Keratinocyte (primary cell): ENCODE measurements around the gene ZNF8. TPM values are rescaled to one million over a fixed set of nuclear protein-coding genes. Genes with fewer than 3 reads are reported as not detected.

Experiments used
- DNase-seq: peaks from one replicate; pipeline ENCODE4 v3.0.0-alpha.2; 2011; ENCODE audit warnings: low read depth, missing footprints, low spot score
- FAIRE-seq: peaks from 2 replicates; lab custom pipeline; 2011; peaks lifted over from hg19 to GRCh38; lab: Jason Lieb, UNC
- H2AFZ ChIP-seq: 2 replicates; pipeline ENCODE4 v1.6.0; 2012; ENCODE audit warnings: low read length, control low read depth, inconsistent platforms; ENCODE audit not compliant: control insufficient read depth
- H3K27ac ChIP-seq: 2 replicates; pipeline ENCODE4 v1.5.1; 2011; ENCODE audit warnings: low read length; ENCODE audit not compliant: control insufficient read depth, insufficient read depth
- H3K27me3 ChIP-seq: 3 replicates; pipeline ENCODE4 v1.6.0; 2011; ENCODE audit warnings: low read length; ENCODE audit not compliant: control insufficient read depth, insufficient read depth; ENCODE audit errors: extremely low read depth
- H3K36me3 ChIP-seq, 2 experiments: 2 replicates in 1 of 2; 3 replicates in 1 of 2; pipeline ENCODE4 v1.5.1; 2011; ENCODE audit warnings: low read length in 2 of 2, mild to moderate bottlenecking in 1 of 2; ENCODE audit not compliant: control insufficient read depth in 2 of 2, insufficient read depth in 2 of 2; ENCODE audit errors: extremely low read depth in 1 of 2
- H3K4me1 ChIP-seq: 3 replicates; pipeline ENCODE4 v1.5.1; 2011; ENCODE audit warnings: low read length; ENCODE audit not compliant: control insufficient read depth, insufficient read depth; ENCODE audit errors: extremely low read depth
- H3K4me2 ChIP-seq: 3 replicates; pipeline ENCODE4 v1.6.0; 2011; ENCODE audit warnings: low read depth, low read length; ENCODE audit not compliant: control insufficient read depth, insufficient read depth; ENCODE audit errors: extremely low read depth
- H3K4me3 ChIP-seq, 3 experiments: fragments of 200-600 bp in 1 of 3; sonication (generic) in 1 of 3; 2 replicates in 2 of 3; 3 replicates in 1 of 3; pipeline ENCODE4 v1.5.1; 2011 to 2016; ENCODE audit warnings: low read length in 3 of 3, mild to moderate bottlenecking in 3 of 3, control low read depth in 2 of 3, inconsistent platforms in 1 of 3, low read depth in 1 of 3, mixed read lengths in 1 of 3, mixed run types in 1 of 3, moderate library complexity in 1 of 3; ENCODE audit not compliant: control insufficient read depth in 2 of 3, insufficient read depth in 2 of 3; ENCODE audit errors: extremely low read depth in 1 of 3
- H3K79me2 ChIP-seq: 2 replicates; pipeline ENCODE4 v1.6.0; 2012; ENCODE audit warnings: low read length; ENCODE audit not compliant: control insufficient read depth, insufficient read depth
- H3K9ac ChIP-seq: 3 replicates; pipeline ENCODE4 v1.6.0; 2011; ENCODE audit warnings: low read length; ENCODE audit not compliant: control insufficient read depth, insufficient read depth; ENCODE audit errors: extremely low read depth
- H3K9me1 ChIP-seq: 3 replicates; pipeline ENCODE4 v1.6.0; 2011; ENCODE audit warnings: low read length; ENCODE audit not compliant: control insufficient read depth, insufficient read depth; ENCODE audit errors: extremely low read depth
- H3K9me3 ChIP-seq: 2 replicates; pipeline ENCODE4 v1.5.1; 2012; ENCODE audit warnings: low read depth, low read length; ENCODE audit not compliant: control insufficient read depth
- H4K20me1 ChIP-seq: 3 replicates; pipeline ENCODE4 v1.6.0; 2011; ENCODE audit warnings: low read length; ENCODE audit not compliant: control insufficient read depth, insufficient read depth; ENCODE audit errors: extremely low read depth
- EZH2 ChIP-seq: IDR thresholded peaks from one replicate; pipeline ENCODE4 v1.6.1; 2012; ENCODE audit warnings: inconsistent platforms, mild to moderate bottlenecking, low read length, moderate library complexity
- dilution Hi-C: fragments of 300-500 bp; cut with MboI; formaldehyde crosslinking; loops from one replicate; pipeline ENCODE4 v1.7.0; 2020; ENCODE audit warnings: low sequenced_read_pairs; ENCODE audit not compliant: extremely low pct_ligation_motif_present
- polyA plus RNA-seq, 5 experiments: library from polyadenylated mRNA; depleted of rRNA in 3 of 5; stranded (reverse) in 3 of 5; stranded (forward) in 1 of 5; unstranded in 1 of 5; fragments of >200 nt; gene quantifications; 1 replicate in 1 of 5; 2 replicates in 3 of 5; 3 replicates in 1 of 5; pipeline versions ENCODE4 v1.2.1 to v1.2.3, GENCODE V29; 2011 to 2012; ENCODE audit warnings: missing spikeins in 2 of 5, low read depth in 1 of 5, low replicate concordance in 1 of 5
- TF ChIP-seq, protein P1 (sequence below), 3 experiments: IDR thresholded peaks in 1 of 3; conservative IDR thresholded peaks in 1 of 3; optimal IDR thresholded peaks in 1 of 3; 2 replicates in 2 of 3; 3 replicates in 1 of 3; pipeline versions ENCODE3 to v1.5.1; 2011; ENCODE audit warnings: low read length in 3 of 3, mild to moderate bottlenecking in 3 of 3, moderate library complexity in 2 of 3, control low read depth in 1 of 3, inconsistent platforms in 1 of 3; ENCODE audit not compliant: insufficient read depth in 2 of 3; ENCODE audit errors: extremely low read depth in 1 of 3

Gene ZNF8
- polyA plus RNA-seq, 1 donor (not counting 4 experiments of a cell fraction or from before 2014, with no cell fraction given), result 2.7 TPM

DNA sequence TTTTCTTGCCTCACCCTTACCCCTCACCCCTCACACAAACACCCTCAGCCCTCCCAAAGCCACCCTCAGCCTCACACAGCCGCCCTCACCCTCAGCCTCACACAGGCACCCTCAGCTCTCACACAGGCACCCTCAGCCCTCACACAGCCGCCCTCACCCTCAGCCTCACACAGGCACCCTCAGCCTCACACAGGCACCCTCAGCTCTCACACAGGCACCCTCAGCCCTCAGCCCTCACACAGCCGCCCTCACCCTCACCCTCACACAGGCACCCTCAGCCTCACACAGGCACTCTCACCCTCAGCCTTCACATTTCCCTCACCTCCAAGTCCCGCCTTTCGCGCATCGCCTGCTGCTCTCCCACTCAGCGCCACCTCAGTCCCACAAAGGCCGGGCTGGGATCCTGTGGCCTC is 47.8 kb downstream of the ZNF8 start:
- Histone ChIP-seq H3K79me2 (peaks cover 43% of the 10 kb centered on the region), H3K27me3 (no peaks in the 10 kb centered on the region), H3K36me3 (peaks cover 5 to 8% of the 10 kb centered on the region in 2 experiments), H3K4me2 (peak overlapping the region; percentile 93), H3K9ac (peak overlapping the region; percentile 94), H4K20me1 (no peaks in the 10 kb centered on the region), H3K9me3 (no peaks in the 10 kb centered on the region), H3K27ac (peak overlapping the region; percentile 85), H3K4me1 (peaks cover 28% of the 10 kb centered on the region), H2AFZ (peak overlapping the region; percentile 100), H3K4me3 (peak overlapping the region; percentile 82 to 86 (median 83)), H3K9me1 (peaks cover 2% of the 10 kb centered on the region)
- dilution Hi-C loops, result no loop called here
- TF ChIP-seq, protein P1, sequence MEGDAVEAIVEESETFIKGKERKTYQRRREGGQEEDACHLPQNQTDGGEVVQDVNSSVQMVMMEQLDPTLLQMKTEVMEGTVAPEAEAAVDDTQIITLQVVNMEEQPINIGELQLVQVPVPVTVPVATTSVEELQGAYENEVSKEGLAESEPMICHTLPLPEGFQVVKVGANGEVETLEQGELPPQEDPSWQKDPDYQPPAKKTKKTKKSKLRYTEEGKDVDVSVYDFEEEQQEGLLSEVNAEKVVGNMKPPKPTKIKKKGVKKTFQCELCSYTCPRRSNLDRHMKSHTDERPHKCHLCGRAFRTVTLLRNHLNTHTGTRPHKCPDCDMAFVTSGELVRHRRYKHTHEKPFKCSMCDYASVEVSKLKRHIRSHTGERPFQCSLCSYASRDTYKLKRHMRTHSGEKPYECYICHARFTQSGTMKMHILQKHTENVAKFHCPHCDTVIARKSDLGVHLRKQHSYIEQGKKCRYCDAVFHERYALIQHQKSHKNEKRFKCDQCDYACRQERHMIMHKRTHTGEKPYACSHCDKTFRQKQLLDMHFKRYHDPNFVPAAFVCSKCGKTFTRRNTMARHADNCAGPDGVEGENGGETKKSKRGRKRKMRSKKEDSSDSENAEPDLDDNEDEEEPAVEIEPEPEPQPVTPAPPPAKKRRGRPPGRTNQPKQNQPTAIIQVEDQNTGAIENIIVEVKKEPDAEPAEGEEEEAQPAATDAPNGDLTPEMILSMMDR (optimal IDR thresholded peaks at IDR 0.05 in 1 of 3, IDR thresholded peaks at IDR 0.05 in 1 of 3, conservative IDR thresholded peaks at IDR 0.05 in 1 of 3; ENCODE audit: extremely low read depth in 1 of 3, insufficient read depth in 2 of 3, low read length in 3 of 3), result no peak
- no peak for TF ChIP-seq EZH2
- no peak for FAIRE-seq
- no peak for DNase-seq

DNA sequence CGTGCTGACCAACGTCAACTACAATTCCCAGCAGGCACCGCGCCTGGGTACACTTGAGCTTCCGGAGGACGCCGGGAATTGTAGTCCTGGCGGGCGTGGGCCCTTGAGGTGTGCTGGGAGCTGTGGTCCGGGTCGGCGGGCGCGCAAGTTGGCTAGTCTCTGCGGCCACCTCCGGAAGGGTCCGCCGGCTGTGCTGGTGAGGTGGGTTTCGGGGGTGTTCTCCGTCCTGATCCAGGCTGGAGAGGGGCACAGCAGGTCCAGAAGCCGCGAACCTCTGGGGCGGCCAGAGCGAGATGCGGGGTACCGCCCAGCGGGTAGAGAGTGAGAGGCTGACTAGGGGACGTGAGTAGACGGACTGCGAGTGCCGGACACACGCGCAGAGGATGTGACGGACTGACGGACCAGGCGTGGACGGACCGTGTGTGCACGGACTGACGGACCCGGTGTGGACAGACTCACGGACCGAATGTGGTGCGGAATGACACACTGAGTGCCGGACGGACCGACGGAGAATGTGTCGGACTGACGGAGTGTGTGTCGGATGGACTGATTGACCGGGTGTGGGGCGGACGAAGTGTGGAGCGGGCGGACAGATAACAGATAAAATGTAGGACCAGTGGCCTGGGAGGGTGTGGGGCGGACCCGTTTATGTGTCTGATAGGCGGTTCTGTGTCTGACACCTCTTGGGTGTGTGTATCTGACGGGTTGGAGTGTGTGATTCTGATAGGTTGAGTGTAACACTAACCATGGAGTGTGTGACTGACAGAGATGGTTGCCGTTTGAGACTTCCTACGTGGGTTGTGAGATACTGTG is 48.4 kb downstream of the ZNF8 start, which contains the start of gene ZSCAN22:
Gene ZSCAN22, plus strand, starts transcription at position 81 of the 813 bp plus-strand sequence. CDS start 7,809 bp downstream, outside the sequence.
- Histone ChIP-seq H2AFZ (peak within 1 kb of the TSS; percentile 100), H3K9me3 (no peaks in the 10 kb centered on the region), H3K4me2 (peak within 1 kb of the TSS; percentile 93), H3K36me3 (peaks cover 5 to 7% of the 10 kb centered on the region in 2 experiments), H4K20me1 (no peaks in the 10 kb centered on the region), H3K27ac (peak within 1 kb of the TSS; percentile 85), H3K79me2 (peaks cover 43% of the 10 kb centered on the region), H3K9ac (peak within 1 kb of the TSS; percentile 94), H3K9me1 (peaks cover 2% of the 10 kb centered on the region), H3K27me3 (no peaks in the 10 kb centered on the region), H3K4me1 (peaks cover 28% of the 10 kb centered on the region), H3K4me3 (peak within 1 kb of the TSS; percentile 82 to 86 (median 83))
- dilution Hi-C loops, result no loop called here
- TF ChIP-seq, protein P1 (optimal IDR thresholded peaks at IDR 0.05 in 1 of 3, IDR thresholded peaks at IDR 0.05 in 1 of 3, conservative IDR thresholded peaks at IDR 0.05 in 1 of 3; ENCODE audit: extremely low read depth in 1 of 3, insufficient read depth in 2 of 3, low read length in 3 of 3), result peak in 1 of 3 experiments; percentile 29
- no peak for TF ChIP-seq EZH2
- DNase-seq (peak; percentile 80), FAIRE-seq (no peak)
